GM19328 (cell line): ENCODE data around the gene KLF5.
"Not testable (repeated sequence)": the region's sequence is repeated elsewhere in the genome, so short reads cannot be mapped to it uniquely, and the experiment has no call there.

Experiments
- ATAC-seq: cut with Tn5 transposase; IDR thresholded peaks from one replicate; pipeline ENCODE4 v1.9.1; 2021; ENCODE audit warnings: mild to moderate bottlenecking, moderate library complexity; ENCODE audit not compliant: unreplicated experiment

KLF5 gene

GRCh38 chr13:73058736-73059459, at the start of gene KLF5:
Gene KLF5, plus strand, starts transcription at chr13:73059005. Its CDS starts 323 bp downstream, at chr13:73059328.
- ATAC-seq, result peak; percentile 99

- no peak for ATAC-seq
These were observed 47.1 kb upstream of the KLF5 start for GRCh38 chr13:73011751-73012150.

- ATAC-seq, result no peak
These were observed 43.0 kb upstream of the KLF5 start for GRCh38 chr13:73015805-73016204.

- no peak for ATAC-seq
These were observed 40.5 kb upstream of the KLF5 start for GRCh38 chr13:73018336-73018735.

- ATAC-seq, result no peak
These were observed 33.4 kb upstream of the KLF5 start for GRCh38 chr13:73025217-73026012.

GRCh38 chr13:73034901-73035300, 23.9 kb upstream of the KLF5 start:
- ATAC-seq, result no peak

- no peak for ATAC-seq
These were observed 23.1 kb upstream of the KLF5 start for GRCh38 chr13:73035660-73036059.

- ATAC-seq, result no peak
These were observed 22.2 kb upstream of the KLF5 start for GRCh38 chr13:73036566-73036965.

- no peak for ATAC-seq
These were observed 20.7 kb upstream of the KLF5 start for GRCh38 chr13:73038064-73038463.

- no peak for ATAC-seq
These were observed 19.4 kb upstream of the KLF5 start for GRCh38 chr13:73039201-73040108.

- no peak for ATAC-seq
These were observed 18.3 kb upstream of the KLF5 start for GRCh38 chr13:73040484-73040883.

- ATAC-seq, result no peak
These were observed 17.7 kb upstream of the KLF5 start for GRCh38 chr13:73040968-73041596.

- ATAC-seq, result no peak
These were observed 13.8 kb upstream of the KLF5 start for GRCh38 chr13:73045031-73045430.

- ATAC-seq, result not testable (repeated sequence)
These were observed 10.2 kb upstream of the KLF5 start for GRCh38 chr13:73048615-73049014.

- ATAC-seq, result no peak
These were observed 4.1 kb upstream of the KLF5 start for GRCh38 chr13:73054712-73055111.

- no peak for ATAC-seq
These were observed 2.8 kb upstream of the KLF5 start for GRCh38 chr13:73055813-73056564.

- ATAC-seq, result no peak
These were observed 2.2 kb upstream of the KLF5 start for GRCh38 chr13:73056565-73056962.

- no peak for ATAC-seq
These were observed 1.3 kb upstream of the KLF5 start for GRCh38 chr13:73057284-73058063.

GRCh38 chr13:73058064-73058313, 816 bp upstream of the KLF5 start:
- no peak for ATAC-seq

GRCh38 chr13:73058432-73058735, 421 bp upstream of the KLF5 start:
- peak; percentile 14 for ATAC-seq
